Spleen (tissue), 7 donors: ENCODE data around the gene TRABD2B.

ENCODE experiments used
- CTCF ChIP-seq, 11 experiments: fragments of 200-600 bp in 7 of 11; fragments of 450-650 bp in 4 of 11; sonication (generic) in 4 of 11; IDR thresholded peaks in 8 of 11; conservative IDR thresholded peaks in 3 of 11; 1 replicate in 7 of 11; 2 replicates in 4 of 11; pipeline versions ENCODE4 v1.4.0 to v1.8.0; 2016 to 2021; ENCODE audit warnings: antibody characterized with exemption in 11 of 11, inconsistent platforms in 4 of 11, mild to moderate bottlenecking in 1 of 11
- POLR2A ChIP-seq, 3 donors: fragments of 450-650 bp; IDR thresholded peaks; one replicate each; pipeline ENCODE4 v1.5.1; 2017; ENCODE audit warnings: antibody characterized with exemption in 3 of 3, mild to moderate bottlenecking in 1 of 3
- donor health status: DM: no; HTN: no; CAD: no; lungs with moderate emphysema.
- donor health status: DM: no; HTN: no; CAD: no.
- donor health status: DM: no; HTN: no; CAD: no.

DNA sequence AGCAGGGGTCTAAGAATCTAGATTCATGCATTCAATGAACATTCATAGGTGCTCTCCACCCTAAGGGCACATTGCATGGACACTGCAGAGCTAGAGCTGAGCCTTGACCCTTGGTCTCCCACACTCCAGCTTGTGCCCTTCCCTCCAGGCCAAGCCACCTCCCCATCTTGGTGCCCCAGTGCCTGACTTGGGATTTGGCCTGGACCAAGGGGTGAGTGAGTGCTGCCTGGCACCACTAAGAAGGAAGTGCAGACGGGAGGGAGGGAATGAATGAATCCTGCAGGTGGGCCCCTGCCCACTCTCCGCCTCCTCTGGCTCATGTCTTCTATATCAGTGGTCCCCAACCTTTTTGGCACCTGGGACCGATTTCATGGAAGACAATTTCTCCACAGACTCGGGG is 146.7 kb downstream of the TRABD2B start:
- TF ChIP-seq CTCF (IDR thresholded peaks at IDR 0.05 in 8 of 11, conservative IDR thresholded peaks at IDR 0.05 in 3 of 11) (no peak), POLR2A (IDR thresholded peaks at IDR 0.05) (no peak)
